ENCODE data around the gene PTPRF.

The PTPRF gene

DNA sequence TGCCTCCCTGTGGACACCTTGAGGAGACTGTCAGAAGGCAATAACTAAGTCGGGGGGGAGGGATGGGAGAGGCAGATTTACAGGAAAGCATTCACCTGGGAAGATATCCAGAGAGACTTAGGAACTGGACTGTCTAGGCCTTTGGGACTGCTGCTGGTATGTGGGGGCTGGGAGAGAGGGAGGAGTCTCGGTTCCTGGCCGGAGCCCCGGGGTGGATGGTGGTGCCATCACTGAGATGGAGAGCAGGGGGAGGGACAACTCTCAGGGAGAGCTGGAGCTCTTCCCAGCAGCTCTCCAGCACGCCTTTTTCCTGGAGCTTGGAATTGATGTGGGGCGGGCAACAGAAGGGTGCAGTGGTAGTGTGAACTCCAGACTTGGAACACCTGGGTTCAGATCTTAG, 22.1 kb downstream of the PTPRF start:
- DNase-seq (ENCODE audit: low spot score) = no peak

DNA sequence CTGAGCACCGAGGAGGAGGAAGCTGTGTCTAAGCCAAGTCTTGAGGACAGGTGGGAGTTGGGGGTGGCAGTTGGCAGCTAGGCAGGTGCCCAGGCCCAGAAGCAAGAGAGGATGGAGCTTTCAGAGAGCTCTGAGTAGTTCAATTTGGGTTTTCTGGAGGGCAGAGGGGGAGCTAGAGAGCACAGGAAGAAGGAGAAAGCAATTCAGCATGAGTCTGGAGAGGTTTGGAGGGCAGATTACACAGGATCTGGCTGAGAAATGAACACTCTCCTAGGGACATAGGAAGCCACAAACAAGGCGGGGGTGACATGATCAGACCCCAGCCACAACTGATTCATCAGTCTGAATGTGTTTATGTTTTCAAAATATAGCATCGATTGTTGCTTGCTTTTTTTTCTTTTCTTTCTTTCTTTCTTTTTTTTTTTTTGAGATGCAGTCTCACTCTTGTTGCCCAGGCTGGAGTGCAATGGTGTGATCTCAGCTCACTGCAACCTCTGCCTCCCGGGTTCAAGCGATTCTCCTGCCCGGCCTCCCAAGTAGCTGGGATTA, 23.8 kb downstream of the PTPRF start:
- DNase-seq (ENCODE audit: low spot score) = peak; percentile 40

DNA sequence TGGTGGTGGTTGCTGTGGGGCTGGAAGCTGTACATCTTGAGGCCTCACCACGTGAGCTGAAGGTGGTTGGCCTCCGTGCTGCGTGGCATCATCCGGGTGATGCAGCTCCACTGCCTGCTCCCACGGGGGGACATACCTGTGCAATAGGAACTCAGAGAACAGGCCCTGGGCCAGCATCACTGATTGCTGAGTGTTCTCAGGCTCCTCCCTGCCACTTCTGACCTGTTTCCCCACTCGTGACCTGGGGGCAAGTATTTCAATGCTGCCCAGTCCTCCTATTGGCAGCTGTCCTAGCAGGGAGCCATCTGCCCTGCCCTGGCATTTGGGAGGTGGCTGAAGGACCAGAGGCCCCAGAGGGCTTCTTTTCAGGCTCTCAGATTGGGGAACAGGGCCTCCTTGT, 26.1 kb downstream of the PTPRF start:
- no peak for DNase-seq (ENCODE audit: low spot score)

DNA sequence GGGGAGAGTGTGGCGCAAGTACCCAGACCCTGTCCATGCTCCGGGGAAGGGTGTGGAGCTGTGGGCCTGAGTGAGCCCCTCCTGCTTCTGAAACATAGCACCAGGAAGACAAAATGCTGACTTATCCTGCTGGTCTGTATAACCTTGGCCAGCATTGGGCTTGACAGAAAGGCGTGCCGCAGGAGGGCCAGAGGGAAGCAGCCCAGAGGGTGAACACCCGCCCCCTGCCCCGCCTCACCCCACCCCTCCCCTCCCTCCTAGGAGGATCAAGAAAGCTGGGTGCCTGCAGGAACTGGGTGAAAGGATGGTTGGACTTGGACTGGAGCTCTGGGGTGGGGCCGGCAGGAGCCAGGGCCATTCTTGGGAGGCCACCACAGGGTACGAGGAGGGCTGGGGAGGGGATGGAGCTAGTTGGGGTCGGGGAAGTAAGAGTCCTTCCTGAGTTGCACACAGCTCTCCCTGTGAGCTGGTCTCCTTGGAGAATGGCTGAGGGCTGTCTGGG, 27.1 kb downstream of the PTPRF start:
- DNase-seq (ENCODE audit: low spot score) = peak; percentile 20

DNA sequence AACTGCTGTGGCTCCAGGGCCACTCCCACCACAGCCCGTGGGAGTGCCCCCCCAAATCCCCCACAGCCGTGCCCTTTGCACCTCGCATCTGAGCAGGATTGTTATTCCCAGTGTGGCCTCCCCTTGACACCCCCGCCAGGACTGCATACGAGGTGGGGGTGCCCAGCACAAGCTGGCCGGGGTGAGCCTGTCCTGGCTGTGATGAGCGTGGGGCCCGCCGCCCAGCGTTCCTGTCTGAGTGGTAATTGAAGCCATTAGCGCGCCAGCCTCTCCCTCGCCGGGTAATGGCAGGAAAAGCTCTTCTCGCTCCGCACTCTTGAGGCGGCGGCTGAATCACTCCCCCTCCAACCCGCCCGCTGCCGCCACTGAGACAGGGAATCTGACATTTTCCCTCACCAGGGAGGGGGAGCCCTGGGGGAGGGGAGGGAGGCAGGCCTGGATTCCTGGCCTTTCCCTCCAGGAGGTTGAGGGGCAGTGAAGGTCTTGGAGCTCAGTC, 27.7 kb downstream of the PTPRF start:
- DNase-seq (ENCODE audit: low spot score) = peak; percentile 21

DNA sequence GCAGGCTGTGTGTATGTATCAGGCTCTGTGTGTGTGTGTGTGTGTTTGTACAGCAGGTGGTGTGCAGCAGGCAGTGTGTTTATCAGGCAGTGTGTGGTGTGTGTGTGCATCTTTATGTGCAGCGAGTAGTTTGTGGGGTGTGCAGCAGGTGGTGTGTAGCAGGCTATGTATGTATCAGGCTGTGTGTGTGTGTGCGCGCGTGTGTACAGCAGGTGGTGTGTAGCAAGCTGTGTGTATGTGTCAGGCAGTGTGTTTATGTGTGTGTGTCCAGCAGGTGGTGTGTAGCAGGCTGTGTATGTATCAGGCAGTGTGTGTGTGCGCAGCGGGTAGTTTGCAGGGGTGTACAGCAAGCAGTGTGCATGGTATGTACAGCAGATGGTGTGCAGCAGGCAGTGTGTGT, 29.0 kb downstream of the PTPRF start:
- DNase-seq (ENCODE audit: low spot score) = no peak

DNA sequence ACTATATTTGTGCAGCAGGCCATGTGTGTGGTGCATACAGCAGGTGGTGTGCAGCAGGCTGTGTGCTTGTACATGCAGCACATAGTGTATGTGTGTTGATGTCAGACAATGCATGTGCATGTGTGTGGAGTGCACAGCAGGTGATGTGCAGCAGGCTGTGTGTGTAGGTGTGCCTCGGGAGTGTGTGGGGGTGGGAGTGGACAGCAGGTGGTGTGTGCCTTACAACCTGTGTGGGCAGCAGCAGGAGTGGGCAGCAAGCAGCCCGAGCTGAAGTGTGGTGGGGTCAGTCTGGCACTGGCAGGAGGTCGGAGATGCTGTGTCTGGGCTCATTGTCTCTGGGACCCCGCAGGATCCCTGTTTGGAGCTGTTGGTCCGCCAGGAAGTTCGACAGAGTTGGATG, 29.6 kb downstream of the PTPRF start:
- no peak for DNase-seq (ENCODE audit: low spot score)

DNA sequence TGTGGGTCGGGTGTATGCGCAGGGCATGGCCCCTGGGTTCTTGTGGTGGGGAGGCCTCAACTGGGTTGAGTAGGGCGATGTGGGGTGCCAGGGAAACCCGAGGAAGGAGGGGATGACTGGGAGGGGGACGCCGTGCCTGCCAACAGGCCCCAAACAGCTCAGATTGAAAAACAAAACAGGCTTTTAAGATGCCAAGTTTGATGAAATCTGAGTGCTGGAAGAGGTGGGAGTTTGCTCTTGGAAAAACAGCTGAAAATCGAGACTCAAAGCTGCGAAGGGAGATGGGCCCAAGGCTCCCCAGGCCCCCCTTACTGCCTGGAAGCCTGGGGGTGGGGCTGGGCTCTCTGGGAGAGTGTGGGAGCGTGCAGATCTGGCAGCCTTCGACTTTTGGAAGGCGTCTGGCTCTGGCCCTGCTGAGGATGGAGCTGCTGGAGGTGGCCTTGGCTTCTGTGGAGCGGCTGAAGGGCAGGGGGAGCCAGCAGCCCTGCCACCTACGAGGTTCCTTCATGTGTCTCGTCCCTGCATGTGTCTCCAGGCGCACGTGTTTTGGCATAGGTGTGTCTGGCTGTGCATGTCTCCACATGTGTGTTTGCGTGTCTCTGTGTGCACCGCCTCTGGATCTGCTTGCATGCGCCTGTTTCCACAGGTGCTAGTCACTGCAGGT, 33.3 kb downstream of the PTPRF start:
- DNase-seq (ENCODE audit: low spot score) = no peak

DNA sequence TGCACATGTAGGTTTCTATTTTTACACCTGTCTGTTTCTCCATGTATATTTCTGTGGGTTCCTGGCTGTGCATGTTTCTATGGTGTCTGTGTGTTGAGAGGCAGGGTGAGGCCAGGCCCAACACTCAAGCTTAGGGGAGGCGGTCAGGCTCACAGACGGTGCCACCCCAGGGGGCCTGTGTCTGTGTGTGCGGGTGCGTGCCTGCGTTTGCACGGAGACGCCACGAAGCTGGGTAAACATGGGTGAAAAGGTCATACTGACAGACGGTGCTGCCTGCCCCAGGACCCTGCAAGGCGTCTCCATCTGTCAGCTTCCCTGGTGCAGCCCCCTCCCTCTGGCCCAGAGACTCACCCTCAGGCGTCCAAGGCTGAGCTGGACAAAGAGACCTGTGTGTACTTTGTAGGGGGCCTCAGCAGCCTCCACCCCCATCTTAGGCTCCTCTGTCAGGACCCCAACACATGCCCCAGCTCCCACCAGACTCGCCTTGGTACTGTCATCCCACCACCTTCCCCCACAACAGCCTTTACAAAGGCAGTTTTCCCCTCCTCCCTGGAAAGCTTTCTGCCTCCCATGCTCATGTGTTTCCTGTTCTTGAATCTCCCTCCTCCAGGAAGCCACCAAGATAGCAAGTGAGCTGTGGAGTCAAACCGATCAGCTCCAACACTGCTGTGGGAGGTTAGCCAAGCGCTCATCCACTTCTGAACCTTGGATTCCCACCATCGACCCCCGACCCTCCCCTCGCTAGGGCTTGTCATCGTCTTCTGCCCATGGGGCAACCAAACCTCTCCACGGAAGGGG, 34.1 kb downstream of the PTPRF start:
- DNase-seq (ENCODE audit: low spot score) = no peak

DNA sequence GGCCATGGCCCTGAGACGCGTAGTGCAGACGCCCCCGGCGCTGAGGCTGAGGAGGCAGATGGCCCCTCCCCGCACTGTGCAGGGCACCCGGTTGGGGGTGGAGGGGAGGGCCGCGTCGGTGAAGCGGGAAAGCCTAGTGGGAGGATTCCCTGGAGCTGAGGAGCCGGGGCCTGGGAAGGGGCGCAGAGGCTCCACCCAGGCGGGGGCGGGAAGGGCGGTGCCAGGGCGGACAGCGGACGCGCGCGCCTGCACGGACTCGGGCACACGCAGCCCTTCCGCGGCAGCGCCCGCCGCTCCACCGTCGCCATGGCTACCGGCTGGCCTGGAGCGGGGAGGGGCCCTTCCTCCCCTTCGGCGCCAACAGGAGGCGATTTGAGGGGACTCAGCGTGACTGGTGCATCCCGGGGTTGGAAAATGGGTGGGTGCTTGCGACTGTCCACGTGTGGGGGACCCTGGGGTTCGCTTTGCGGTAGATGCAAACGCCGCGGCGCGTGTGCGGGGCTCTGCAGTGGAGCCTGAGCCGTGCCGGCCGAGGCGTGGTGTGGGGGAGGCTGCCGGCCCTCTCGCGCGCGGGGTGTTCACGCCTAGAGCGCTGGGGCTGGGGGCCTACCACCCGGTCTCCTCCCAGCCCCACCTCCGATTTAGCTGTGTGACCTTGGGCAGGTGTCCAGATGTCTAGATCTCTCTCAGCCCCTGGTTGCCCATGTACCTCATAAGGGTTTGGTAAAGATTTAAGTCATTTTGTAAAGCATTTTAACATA, 35.1 kb downstream of the PTPRF start:
- DNase-seq (ENCODE audit: low spot score) = no peak

DNA sequence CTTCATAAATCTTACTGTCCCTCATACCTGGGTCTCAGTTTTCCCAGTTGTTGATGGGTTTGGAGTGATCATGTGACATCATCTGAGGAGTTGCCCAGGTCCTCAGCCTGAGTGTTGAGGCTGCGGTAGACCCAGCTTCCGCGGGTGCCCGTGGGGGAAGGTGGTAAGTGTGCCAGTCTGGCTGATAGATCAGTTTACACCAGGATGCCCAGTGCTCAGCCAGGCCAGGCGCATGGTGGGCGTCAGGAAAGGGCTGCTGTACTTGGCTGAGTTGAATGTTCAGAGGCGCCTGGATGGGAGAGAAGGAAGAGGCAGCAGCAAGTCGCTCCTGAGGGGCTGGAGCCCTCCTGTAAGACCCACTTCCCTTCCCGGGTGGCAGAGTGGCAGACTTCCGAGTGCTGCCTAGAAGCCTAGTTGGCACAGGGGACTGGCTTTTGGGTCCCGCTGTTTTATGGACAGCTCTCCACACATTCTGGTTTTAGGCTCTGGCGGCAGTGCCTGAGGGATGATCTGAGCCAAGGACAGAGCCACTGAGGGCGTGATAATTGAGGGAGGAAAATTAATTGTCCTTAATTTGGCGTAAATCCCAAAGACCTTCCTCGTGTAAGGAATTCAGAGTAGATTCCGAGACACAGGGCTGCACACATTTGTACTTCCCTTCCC, 35.8 kb downstream of the PTPRF start:
- DNase-seq (ENCODE audit: low spot score) = no peak

DNA sequence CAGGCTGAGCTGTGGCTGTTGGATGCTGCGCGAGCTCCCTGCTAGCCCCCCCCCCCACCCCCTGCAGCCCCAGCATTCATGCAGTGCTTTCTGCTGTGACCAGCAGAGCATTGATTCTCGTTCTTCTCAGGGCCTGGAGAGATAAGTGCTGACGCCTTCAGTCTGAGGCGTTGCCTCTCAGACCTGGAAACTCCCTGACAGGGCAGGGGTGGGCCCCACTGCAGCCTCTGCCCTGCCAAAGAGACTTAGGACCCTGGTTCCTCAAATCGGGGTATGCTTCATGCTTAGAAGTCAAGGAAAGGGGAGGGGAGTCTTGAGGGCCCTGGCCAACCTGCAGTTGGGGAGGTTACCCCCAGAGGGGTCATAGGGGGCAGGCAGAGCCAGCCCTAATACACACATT, 38.5 kb downstream of the PTPRF start:
- no peak for DNase-seq (ENCODE audit: low spot score)

DNA sequence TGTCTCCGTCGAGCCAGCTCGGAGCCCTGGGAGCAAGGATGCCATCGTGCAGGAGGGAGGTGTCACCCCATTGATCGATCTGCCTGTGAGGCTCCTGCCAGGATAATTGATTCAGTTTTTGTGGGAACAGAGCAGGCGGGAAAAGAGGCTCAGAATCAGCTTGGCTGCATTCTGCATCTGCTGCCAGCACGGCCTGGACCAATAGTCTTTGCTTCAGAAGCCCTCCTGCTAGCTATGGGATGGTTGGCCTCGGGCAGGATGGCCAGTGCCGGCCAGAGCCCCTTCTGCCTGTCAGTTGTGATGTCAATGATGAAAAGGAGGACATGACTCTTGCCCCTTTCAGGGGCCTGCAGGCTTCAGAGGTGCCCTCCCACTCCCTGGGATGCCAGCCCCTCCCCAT, 39.6 kb downstream of the PTPRF start:
- DNase-seq (ENCODE audit: low spot score) = no peak

DNA sequence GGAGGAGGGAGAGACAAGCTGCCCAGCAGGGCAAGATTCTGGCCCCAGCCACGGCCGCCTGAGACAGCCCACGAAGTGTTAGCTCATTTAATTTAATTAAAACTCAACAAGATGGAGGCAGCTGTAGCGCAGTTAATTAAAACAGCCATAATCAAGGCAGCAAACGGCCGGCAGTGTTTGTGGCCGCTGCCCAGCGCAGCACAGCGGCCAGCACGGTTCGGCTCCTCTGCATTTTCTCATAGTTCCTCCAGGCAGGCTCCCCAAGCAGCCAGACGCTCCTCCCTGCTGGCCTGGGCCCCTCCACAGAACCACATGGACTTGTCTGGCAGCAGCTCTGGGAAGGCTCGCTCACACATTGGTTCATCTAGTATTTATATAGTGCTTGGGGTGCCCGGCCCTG, 40.0 kb downstream of the PTPRF start:
- no peak for DNase-seq (ENCODE audit: low spot score)

DNA sequence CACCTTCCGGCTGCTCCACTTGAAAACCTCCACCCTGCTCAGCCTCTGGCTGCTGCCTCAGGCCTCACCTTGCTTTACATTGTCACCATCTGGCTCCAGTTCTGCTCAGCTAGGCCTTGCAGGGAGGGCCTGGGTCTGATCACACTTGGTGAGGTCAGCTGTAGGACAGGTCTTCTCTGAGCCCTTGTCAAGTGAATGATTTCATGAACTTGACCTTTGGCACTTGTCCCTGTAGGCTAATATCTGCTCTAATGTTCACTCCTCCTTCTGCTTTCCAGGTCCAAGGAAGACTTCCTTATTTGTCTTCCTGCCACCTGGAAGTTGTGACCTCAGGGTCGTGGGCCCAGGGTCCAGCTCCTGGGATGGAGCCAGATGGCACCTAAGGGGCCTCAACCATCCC, 41.4 kb downstream of the PTPRF start:
- no peak for DNase-seq (ENCODE audit: low spot score)

DNA sequence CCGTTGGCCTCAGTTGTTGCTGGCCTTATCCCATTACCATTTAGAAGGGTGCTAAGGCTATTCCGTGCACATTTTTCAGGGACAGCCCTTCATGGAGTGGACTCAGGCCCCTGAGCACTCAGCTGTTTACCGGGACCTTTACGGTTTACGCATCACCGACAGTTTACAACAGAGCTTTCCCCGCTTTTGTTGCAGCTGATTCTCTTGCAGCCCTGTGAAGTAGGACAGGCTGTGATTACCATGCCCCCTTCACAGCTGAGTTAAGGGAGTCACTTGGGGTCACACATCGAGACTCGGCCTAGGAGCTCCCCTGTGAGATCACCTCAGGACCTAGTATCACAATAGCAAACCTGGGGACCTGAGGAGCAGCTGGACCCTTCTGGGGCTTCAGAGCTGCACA, 41.9 kb downstream of the PTPRF start:
- DNase-seq (ENCODE audit: low spot score) = no peak

DNA sequence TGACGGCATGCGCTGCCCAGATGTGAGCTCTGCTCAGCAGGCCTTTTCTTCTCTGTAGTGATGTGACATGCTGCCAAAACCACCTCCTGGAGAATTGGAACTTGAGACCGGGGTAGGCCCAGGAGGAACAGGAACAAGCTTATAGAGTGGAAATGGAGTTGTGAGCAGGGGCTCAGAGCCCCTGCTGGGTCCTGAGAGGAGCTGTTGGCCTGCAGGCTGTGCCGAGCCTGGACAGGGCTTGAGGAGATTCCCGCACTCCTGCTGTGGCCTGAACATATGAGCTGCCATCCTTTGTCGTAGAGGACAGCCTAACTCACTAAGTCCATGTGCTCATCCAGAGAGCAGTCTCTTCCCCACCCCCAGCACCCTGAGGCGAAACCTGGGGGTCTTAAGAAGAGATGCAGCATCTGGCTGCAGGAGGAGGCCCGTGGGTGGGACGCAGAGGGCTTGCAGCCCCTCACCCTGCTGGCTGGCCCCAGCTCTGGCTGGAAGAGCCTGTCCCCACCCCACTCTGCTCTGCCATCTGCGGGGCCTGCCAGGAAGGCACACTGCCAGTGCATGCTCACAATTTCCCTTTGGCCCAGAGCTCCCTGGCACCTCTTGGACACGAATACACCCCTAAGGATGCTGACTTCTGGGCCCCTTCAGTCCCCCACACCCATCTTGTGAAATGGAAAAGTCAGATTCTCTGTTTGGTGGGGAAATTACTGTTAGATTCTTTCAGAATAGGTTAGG, 42.5 kb downstream of the PTPRF start:
- DNase-seq (ENCODE audit: low spot score) = no peak

DNA sequence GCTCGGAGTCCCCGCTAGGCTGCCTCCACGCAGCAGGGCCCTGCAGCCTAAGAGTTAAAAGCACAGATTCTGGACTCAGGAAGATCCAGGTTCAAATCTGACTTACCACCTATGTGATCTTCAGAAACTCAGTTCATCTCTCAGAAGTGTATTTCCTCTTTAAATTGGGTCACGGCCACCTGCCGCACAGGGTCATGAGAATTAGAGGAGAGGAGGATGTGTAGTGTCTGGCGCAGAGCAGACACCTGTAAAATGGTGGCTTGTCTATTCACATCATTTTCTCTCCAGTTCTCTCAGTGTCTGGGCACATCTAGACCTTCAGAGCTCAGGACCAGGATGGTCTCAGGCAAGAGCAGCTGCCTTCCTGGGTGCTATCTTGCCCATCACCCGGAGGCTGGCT, 45.8 kb downstream of the PTPRF start:
- DNase-seq (ENCODE audit: low spot score) = no peak

DNA sequence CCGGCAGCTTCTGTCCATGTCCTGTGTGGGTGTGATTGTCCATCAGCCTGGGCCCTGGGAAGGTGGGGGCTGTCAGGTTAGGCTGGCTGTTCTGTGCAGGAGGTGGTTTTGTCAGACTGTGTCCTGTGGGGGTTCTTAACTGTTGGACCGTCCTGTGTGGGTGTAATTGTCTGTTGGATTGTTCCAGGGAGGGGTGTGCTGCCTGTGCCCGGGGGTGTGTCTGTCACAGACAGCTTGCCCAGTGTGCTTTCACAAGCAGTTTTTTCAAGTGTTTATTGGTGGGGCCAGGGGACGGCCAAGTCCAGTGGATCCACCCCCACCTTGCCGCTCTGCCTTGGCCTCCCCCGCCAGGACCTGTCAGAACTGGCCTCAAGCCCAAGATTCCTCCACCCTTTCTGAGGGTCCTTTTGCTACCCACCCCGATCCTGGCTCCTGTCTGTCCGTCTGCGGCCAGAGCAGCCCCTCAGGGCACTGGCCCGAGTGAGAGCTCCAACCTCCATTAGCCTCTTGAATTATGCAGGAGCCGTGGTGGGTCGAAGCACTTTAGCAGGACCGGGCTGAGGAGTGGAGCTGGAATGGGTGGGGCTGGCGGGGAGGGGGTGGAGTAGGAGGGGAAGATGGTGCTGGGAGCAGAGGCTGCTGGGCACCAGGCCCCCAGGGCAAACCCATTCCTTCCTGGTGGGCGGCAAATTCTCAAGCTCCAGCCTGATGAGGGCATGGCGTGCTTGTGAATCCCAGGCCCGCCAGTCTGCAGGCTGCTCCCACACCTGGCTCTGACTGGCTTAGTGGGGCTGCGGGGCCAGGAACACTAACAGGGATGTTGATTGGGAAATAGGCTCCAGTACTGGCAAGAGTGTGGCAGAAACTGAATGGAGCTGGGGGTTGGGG, 47.2 kb downstream of the PTPRF start:
- DNase-seq (ENCODE audit: low spot score) = no peak

DNA sequence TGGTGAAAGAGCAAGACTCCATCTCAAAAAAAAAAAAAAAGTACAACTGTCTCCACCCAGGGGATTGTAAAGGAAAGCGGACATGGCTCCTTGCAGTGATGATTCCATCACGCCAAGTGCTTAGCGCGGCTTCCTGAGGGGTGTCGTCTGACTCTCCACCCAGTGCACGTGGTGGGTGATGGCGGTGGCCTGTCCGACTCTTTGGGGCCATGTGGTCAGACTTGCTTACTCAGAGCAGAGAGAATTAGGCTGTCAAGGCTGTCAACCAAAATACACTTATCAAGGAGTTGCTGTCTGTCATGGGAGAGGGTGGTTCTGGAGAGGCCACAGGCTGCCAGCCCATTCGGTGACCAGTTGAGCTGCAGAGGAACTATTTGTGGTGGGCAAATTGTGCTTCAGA, 49.4 kb downstream of the PTPRF start:
- DNase-seq (ENCODE audit: low spot score) = no peak

Measured in SW480 (cell line).